Hematopoietic multipotent progenitor cell treated with erythropoietin and hydrocortisone succinate and interleukin-3 and kit ligand, for 8 days (in vitro differentiated cells): ENCODE results near the gene GDF11.
A peak's percentile ranks its signal among the peaks of the same experiment; 100 is the strongest.

Experiments
- DNase-seq: peaks from one replicate; pipeline ENCODE4 v3.0.0-alpha.2; 2015

The GDF11 gene

DNA sequence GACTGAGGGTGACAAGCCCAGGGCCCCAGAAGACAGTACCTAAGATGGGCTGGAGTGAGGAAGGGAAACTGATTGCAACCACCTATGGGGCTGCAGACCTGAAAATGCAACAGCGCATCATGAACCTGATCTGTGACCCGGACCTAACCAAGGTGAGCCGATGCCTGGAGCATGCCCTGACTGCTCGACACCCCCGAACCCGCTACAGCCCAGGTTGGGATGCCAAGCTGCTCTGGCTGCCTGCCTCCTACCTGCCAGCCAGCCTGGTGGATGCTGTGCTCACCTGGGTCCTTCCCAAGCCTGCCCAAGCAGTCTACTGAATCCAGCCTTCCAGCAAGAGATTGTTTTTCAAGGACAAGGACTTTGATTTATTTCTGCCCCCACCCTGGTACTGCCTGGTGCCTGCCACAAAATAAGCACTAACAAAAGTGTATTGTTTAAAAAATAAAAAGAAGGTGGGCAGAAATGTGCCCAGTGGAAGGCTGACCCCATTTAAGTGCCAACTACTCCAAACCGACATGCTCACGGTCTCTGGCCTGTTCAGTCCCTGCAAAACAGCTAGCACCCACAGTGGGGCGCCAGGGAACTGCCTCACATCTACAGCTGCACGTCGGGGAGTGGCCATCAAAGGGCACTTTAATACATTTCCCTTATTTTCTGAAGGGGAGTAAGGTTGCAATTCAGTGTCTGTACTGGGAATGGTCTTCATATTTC, 18.5 kb upstream of the GDF11 start:
- peak; percentile 82 for DNase-seq

DNA sequence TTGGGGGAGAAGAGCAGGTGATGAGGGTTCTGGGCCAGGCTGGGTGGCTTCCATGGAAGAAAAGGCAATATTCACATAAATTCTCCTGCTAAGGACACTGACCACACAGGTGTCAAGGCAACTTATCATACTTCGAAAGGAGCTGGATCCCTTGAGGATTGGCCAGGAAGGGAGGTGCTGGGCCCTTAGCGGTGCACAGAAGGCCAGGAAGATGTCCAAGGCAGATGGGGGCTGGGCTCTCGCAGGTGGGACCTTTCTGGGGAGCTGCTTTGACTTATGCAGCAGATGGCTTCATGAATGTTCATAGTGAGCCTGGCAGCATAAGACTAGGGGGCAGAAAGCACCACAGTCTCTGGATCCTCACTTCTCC, 18.0 kb upstream of the GDF11 start:
- no peak for DNase-seq

DNA sequence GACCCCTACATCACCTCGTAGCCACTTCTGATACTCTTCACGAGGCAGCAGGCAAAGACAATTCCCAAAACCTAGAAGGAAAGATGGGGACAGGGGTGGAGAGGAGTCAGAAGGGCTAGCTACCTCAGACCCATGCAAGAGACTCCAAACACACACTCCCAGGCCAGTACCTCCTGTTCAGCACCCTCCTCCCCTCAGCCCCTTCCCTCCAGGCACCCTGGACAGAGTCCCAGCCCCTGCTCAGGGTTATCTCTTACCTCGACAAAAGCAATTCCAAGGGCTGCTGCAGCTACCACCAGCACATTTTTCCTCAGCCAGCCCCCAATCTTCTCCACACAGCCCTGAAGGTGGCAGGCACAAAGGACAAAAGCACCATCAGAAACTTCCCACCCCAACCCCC, 17.4 kb upstream of the GDF11 start:
- DNase-seq, result no peak

DNA sequence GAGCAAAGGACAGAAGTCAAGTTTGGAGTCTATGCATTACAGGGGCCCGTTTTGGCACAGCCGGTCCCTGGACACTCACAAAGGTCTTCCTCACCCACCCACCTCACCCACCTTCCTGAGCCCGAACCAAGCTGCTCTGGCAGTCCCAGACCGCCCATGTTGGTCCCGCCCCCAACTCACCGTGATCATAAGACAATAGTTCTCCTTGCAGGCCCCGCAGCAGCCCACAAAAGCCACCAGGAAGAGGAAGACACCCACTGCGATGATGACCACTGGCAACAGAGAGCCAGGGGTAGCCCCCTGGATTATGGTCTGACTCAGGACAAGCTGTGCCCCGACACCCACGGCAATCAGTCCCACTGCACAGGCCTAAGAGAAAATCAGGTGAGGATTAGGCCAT, 16.0 kb upstream of the GDF11 start:
- no peak for DNase-seq

DNA sequence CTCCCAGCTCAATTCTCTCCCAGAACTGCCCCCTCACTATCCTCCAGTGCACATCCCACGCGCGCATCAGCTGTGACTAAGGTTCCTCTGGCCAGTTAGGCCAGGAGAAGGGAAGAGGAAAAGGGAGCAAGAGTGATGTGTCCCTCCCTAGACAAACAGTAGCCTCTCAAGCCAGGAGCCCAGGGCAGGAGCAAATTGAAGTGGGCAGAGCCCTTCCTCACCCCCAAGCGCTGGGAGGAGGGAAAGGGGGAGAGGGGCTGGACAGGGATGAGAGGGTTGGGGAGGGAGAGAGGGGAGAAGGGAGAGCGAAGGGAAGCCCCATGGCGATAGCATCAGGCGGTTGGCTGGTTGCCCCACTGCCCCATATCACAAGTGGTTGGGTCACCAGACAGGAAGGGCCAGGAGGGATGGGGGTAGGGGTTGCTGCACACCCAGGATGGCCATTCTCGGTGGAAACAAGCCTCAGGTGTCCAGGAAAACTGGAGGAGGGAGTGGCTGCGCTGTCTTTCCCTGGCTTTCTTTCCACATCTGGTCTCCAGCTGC, 15.2 kb upstream of the GDF11 start:
- peak; percentile 57 for DNase-seq

DNA sequence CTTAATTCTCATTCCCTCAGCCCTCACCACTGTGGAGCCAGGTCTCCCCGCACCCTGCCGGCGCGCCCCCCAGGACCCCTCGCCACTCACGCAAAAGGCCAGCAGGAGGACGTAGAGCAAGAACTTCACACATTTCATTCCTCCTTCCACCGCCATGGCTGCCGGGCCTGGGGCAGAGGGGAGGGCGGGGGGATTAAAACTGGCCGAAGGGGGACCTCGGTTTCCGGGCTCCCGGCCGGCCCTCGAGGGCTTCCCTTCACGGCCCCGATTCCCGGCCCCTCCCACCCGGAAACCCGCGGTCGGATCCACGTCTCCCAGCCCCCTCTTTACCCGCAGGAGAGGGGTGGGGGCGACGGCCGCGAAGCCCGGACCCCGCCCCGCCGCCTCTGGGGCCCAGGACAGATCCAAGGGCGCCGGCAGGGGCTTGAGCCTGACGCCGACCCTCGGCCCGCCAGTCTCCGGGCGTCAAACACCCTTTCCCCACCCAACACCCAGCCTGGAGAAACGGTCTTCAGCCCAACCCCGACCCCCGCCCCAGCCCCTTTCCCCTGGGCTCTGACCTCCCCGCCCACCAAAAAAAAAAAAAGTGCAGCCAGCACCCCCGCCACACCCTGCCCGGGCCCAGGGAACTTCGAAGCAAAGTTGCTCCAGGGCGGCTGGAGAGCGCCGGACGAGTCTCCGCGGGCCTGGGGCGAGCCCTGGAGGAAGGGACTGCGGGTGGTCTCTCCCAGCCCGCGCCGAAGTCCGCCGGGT, 14.6 kb upstream of the GDF11 start:
- DNase-seq, result peak; percentile 17

DNA sequence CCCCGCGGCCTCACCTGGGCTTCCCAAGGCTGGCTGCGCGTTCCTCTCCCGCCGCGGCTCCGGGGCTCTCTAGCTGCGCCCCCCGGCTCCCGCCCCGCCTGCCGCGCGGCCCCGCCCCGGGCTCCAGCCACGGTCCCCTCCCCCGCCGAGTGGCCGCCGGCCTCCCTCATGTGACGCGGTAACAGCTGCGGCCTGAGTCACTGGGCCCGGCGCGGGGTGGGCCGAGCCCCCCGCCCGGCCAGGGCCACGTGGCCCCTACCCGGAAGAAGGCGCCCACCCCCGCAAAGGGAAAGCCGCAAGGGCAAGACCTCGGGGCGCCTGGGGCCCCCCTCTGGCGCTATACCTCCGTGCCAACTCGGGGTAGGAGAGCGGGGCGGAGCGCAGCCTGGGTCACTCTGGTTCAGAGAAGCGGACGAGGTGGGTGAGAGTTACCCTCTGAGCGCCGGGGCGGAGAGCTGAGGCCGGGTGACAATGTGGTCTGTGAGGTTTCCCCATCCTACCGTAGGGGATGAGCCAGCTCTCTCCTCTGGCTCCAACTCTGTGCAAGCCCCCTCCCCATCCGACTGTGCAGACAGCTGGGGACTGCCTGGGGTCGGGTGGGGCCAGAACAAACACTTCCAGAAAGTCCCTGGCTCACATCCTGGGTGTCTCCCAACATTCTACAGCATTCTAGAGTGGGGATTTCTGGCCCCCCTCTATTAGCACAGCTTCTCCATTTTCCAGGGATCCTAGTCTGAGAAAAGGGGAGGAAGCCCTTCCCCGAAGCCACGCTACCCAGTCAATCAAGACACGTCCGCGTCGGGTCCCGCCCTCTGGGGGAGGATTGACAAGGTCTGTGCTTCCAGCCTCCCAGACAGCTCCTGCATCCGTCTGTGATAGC, 13.7 kb upstream of the GDF11 start, which contains the start of gene CD63:
Gene CD63, minus strand, starts transcription at position 71 of the 880 bp plus-strand sequence. CDS start 668 bp downstream, outside the sequence.
- peak; percentile 90 for DNase-seq

DNA sequence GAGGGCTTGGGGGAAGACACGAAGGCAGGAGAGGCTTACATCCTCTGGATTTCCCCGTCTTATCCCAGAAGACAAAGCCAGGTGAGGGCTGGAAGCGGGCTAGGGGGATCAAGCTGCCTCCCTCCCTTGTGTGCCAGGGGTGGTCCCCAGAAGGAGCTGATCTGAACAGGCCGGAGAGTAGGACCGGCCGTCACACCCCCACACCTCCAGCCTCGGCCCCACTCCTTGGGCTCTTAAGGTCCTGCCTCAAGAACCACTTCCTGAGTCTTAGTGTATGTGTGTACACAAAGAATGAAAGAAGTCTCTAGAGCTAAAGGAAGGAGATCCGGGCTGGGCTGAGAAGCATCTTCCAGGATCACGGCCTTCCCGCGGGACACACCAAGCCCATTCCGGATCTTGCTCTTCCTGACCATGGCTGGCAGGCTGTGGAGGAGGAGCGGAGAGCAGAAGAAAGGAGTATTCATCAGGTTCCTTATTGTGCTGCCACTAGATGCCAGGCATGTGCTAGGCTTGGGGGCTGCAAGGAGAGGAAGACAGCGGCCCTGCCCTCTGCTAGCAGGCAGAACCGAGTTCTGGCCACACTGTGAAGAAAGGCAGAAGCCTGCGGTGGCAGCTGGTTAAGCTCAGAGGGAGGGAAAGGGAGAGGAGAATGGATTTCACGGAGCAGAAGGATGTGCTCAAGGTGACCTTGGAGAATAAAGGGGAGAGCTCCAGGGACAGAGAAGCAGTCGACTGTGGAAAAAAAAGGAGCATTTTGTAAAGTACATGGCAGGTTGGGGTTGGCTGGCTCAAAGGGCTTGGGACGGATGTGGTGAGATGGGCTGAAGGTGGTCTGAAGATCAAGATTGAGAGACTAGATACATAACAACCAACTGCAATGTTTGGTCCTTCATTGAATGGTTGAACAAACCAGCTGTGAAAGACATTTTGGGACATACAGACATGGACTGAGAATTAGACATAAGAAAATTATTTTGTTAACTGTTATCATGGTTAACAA, 12.8 kb upstream of the GDF11 start:
- DNase-seq, result peak; percentile 71

DNA sequence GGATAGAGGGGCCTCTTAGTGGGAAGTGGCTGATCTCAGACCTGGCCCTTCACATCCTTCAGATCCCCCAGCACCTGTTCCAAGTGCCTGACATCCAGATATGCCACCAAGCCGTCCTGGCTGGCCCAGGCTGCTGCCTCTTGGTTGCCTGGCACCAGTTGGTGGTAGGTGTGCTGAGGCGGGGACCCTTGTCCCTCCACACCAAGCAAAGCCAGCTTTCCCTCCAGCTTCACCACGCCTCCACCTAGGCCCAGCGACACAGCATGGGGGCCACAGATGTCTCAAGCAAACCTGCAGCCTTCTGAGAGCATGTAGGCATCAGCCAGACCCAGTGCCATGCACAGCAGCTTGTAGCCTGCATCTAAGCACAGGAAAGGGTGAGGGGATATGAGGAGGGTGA, 10.6 kb upstream of the GDF11 start:
- DNase-seq, result no peak

DNA sequence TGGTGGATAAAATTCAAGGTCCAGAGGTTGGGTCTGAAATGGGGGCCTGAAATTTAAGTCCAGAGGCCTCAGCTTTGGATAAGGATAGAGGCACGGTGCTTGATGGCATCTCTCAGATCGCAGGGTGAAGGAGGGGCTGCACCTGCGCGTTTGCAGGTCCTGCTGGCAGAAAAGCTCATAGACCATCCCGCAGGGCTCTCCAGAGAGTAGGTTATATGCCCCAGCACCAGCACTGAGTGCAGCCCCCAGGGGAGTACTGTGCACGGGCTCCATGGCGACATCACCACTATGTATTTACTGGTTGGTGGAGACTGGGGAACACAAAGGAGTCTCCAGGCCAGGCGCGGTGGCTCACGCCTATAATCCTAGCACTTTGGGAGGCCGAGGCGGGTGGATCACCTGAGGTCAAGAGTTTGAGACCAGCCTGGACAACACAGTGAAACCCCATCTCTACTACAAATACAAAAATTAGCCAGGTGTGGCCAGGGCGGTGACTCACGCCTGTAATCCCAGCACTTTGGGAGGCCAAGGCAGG, 9.8 kb upstream of the GDF11 start:
- no peak for DNase-seq

DNA sequence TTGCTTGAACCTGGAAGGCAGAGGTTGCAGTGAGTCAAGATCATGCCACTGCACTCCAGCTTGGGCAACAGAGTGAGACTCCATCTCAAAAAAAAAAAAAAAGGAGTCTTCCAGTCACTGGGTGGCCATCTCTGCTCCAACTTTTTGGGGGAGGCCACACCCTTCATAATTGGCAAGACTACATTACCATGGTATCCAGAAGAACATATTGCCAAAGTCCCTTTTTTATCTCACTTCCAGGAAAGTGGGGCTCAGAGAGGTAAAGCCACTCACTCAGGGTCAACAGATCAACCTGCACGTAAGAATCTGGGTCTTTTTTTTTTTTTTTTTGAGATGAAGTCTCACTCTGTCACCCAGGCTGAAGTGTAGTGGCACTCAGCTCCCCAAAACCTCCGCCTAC, 9.1 kb upstream of the GDF11 start:
- DNase-seq, result peak; percentile 75

DNA sequence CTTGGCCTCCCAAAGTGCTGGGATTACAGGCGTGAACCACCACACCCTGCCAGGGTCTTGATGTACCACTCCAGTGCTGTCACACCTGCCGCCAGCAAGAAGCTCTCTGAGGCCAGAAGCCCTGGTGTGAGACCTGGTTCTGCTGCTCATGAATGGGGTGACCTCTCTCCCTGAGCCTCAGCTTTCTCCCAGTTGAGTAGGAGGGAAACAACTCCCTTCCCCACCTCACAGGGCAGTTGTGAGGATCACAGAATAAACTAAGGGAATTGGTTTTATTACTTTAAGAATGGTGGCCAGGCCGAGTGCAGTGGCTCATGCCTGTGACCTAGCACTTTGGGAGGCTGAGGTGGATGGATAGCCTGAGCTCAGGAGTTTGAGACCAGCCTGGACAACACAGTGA, 8.3 kb upstream of the GDF11 start:
- DNase-seq, result no peak

DNA sequence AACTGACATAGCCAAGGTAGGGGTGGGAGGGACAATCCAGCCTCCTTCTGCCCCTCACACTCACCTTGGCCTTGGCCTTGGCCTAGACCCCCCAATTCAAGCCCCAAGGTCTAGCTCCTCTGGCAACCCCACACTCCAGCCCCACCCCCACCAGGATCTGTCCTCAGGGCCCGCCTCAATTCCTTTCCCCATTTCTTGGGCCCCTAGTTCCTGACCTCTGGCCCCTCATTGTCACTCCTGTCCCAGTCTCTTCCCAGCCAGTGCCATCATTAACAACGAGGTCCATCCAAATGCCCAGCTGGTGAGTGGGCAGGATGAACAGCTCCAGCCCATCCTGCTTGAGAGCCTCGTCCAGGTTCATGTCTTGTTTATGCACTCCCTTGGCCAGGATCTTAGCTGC, 6.8 kb upstream of the GDF11 start:
- DNase-seq, result no peak

DNA sequence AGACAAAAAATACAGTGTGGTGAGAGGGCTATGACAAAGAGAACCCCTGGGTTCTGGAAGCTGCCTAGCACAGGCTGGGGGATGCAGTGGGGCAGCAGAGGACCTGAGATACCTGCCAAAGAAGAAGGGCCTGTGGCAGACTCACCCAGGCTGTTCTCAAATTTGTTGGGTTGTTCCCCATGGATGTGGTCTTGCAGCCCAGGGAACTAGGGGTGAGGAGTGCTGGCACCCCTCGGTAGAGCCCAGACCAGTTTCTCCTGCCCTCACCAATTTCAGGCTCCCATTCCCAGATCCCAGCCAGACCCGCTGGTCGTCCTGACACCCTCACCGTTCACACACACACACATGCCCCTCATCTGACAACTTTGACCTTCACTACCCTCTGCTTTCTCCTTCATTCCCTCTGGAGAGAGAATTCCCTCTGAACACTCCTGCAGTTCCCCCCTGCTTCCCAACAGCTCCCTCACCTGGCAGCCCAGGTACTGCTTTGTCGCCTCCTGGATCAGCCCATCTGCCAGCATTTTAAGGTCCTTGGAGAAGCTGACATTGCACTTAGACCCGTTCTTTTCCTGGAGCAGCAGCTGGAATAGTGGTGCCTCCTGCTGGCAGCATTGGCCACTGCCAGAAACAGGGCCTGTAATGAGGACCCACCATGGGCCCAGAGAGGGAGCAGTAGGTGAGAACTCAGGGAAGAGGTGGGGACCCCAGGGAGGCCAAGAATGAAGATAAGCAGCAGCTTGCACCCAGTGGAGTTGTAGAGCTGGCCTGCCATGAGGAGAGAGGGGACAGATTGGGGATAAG, 5.9 kb upstream of the GDF11 start:
- DNase-seq, result peak; percentile 83

DNA sequence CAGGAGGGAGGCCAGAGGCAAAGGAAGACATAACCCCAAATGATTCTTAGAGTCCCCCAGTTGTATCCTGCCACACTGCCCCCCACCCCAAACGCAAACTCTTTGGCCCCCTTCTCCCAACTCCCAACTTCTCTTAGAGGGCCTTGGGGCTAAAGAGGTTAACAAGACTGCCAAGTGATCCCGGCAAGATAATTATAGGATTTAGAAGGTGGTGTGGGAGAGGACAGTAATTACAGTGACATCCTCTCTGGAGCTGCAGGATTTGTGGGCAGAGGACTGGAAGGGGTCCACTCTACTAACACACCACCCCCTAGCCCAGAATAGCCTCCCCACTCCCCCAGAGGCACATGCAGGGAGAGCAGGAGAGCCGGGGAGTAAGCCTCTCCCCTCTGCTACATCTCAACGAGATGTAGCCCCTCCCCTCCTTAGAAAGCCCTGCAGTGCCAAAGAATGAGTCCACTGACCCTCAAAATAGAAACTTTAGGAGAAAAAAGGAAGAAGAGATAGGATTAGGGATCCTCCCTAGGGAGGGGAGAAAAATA, 5.3 kb upstream of the GDF11 start:
- peak; percentile 40 for DNase-seq

DNA sequence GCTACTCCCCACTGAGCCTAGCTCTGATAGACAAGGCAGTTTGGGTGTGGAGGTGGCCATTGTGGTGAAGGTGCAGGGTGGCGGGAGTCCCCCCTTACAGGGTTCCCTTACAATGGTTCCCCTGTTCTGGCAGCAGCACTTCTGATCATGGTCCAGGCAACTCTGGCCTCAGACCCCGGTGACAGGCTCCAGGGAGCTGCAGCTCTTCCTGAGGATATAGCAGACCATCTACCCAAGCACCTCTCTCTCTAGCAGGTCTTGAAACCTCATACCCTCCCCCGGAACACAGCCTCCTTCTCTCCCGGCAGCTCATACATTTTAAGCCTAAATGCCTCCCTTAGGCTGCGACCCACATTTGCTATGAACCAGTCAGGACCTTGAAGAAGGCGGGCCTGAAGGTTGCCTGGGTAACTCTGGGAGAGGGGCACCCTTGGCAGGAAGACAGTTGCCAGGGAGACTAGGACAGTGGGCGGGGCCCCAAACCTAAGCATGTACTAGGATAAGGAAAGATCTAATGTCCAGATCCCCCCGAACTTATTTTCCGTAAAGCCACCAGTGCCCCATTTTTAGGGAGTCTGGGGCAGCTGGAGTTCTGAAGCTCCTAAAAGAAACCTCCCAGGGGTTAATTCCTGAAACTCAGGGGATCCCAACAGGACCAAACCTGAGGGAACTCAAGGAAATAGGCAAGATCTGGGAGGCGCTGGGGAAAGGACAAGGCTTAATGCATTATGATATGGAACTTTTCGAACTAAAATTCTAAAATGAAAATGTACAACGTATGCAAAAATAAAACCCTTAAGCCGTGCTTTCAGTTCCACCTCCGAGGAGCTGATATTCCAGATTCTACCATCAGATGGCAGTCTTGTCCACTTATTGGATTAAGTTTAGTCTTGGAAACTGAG, 4.5 kb upstream of the GDF11 start:
- DNase-seq, result peak; percentile 93

DNA sequence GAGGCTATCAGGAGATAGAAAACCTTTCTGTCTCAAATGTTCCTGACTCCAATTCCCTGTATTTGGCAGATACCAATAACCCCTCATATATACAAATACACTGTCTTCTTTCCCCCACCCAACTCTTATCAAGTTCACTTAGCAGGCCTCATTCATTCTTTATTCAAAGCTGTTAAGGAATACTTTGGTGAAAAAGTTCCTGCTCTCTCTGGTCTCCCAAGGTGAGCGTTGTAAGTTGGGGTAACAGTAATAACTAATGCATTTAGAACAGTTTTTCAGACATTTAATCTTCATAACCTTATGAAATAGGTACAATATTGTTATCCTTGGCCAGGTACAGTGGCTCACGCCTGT, 3.9 kb upstream of the GDF11 start:
- DNase-seq, result no peak

DNA sequence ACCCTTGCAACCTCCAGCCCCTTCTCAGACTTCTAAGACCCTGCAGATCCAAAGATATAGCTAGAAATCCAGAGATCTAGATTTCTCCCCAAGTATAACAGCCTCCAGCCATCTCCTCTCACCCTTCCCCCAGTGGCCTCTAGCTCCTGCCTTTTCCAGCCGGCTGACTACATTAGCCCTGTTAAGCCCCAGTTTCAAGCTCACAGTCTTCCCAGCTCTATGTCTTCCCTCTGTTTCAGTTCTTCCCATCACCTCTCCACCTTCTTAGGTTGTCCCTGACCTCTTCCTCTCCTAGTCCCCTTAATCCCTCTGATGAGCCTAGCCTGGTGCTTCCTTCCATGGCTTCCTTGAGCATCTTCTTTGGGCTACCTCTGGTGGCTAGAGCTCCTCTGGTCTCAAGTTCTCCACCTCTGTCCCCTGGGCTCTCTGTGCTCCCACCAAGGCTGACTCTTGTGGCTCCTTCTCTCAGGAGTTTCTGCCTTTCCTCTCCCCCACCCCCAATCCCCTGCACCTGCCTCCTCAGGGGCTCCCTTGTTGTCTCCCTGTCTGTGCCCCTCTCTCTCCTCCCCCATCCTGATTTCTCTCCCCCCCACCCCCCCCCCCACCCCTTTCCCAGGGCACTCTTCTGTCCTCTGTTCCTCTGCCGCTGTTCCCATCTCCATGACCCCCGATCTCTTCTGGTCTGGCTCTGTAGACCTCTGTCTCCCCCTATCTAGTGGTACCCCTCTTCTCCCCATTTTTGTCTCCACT, 816 bp upstream of the GDF11 start:
- no peak for DNase-seq
